Activated naive CD8-positive, alpha-beta T cell treated with anti-CD3 and anti-CD28 coated beads, Interleukin-2, amount 50 U/mL, for 16 hours (primary cell): ENCODE results near the gene LCN2.

Experiments
- DNase-seq: peaks from one replicate; pipeline ENCODE4 v3.0.0-alpha.2; 2020; ENCODE audit warnings: low read depth, low spot score

The LCN2 gene

DNA sequence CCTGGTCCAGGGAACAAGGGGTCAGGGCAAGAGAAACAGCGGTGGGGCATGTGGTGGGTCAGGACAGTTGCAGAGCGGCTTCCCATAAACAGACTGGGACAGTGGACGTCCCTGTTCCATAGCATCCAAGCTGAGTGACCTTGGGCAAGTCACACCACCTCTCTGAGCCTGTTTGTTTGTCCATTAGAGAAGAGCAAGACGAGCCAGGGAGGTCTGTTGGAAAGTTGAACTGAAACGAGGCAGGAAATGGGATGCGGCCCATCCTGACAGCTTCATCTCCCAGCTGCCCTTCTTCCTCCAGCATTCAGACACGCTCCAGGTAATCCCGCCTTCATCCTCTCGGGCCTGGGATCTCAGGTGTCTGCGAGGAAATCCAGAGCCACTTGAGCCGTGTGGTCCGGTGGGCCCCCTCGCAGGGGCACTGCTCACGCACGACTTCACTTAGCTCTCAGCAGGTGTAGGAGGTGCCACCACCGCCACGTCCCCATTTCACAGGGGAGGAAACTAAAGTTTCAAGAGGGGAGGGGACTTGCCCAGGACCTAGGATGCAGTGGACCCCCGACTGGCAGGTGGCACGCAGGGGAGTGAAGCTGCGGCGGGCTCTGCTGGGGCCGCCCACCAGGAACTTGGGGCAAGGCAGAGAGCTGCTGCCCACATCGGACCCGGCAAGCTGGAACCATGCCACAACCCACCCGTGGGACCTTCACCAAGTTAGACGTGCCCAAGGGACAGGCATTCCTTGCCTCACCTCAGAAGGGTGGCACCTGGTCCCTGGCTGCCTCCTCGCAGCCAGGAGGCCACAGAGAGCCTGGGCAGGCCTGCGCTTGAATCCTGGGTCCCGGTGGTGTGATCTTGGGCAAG is 34.7 kb upstream of the LCN2 start:
- no peak for DNase-seq

GRCh38 chr9:128115187-128116103 is 33.8 kb upstream of the LCN2 start:
- DNase-seq, result no peak

- no peak for DNase-seq
Measured at GRCh38 chr9:128116104-128117083, 32.9 kb upstream of the LCN2 start.

DNA sequence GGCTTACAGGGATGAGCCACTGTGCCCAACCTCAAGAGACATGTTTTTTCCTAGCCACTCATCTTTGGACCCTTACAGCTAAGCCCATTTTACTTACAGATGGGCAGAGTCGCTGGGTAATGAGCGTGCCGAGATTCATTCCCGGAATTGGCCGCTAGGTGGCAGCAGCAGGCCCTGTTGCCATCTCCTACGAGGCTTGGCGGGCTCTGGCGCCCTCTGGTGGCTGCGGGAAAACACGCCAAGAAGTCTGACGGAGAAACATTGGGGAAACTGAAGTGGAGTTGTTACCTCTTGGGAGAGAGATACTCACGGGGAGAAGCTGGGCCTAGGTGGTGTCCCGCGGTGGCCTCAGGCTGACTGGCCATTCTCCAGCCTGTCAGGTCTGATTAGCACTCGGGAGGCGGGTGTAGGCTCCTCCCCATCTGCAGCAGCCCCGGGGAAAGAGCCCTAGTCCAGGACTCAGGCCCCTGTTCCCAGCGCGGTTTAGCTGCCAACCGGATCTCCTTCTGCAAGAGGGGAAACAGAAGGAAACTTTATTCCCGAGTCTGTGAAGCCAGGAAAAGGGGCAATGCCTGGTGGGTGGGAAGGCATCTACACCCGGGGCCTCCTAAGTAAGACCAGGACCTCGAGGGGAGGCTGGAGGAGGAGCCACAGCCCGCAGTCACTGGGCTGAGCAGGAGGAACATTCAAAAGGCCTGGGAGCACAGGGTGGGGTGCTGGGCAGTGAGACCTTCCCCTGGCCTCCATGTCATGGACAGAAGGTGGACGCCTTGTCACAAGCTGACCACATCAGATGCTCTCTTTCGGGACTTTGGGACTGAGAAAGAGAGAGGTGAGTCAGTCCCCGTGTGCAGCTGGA is 31.4 kb upstream of the LCN2 start:
- DNase-seq, result peak; percentile 96

- DNase-seq, result no peak
Measured at GRCh38 chr9:128118472-128118857, 30.8 kb upstream of the LCN2 start.

GRCh38 chr9:128118971-128119665 is 30.1 kb upstream of the LCN2 start:
- no peak for DNase-seq

- DNase-seq, result no peak
Measured at GRCh38 chr9:128120061-128120740, 29.1 kb upstream of the LCN2 start.

GRCh38 chr9:128120741-128121465 is 28.4 kb upstream of the LCN2 start:
- no peak for DNase-seq

GRCh38 chr9:128121466-128121810 is 27.8 kb upstream of the LCN2 start:
- DNase-seq, result no peak

DNA sequence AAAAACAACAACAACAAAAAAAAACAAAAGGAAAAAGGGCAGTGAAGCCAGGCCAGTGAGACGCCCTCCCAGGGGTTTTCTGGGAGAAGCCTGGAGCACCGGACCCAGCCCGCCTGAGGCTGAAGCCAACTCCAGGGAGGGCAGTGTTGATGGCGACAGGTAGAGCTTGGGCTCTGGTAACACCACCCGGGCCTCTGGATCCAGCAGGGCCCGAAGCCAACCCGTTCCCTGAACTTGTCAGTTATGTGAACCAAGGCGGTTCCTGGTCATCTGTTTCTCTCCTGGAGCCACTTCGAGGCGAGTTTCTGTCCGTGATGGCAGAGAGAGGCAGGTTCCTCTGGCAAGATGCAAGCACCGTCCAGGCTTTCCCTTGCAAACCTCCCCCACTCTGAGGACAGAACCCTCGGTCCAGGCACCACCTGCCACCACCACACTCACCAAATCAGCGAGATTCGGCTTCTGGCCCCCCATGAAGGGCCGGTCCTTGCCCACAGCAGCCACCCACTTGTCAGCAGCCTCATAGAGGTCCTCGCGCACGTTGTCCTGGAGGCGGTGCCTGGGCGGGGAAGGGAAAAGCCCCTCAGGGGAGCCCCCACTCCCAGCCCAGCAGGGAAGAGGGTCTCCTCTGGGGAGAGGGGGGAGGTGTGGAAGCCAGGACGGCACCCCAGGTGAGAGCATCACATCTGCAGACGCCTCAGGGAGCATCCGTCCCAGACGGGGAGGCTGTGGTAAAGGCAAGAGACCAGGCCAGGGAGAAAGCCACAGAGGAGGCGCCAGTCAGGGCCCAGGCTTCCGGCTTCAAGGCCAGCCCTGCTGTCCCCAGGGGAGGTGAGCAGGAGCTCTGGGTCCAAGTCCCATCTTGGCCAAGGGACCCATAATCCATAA is 27.1 kb upstream of the LCN2 start:
- no peak for DNase-seq

- DNase-seq, result no peak
Measured at GRCh38 chr9:128122809-128123175, 26.5 kb upstream of the LCN2 start.

DNA sequence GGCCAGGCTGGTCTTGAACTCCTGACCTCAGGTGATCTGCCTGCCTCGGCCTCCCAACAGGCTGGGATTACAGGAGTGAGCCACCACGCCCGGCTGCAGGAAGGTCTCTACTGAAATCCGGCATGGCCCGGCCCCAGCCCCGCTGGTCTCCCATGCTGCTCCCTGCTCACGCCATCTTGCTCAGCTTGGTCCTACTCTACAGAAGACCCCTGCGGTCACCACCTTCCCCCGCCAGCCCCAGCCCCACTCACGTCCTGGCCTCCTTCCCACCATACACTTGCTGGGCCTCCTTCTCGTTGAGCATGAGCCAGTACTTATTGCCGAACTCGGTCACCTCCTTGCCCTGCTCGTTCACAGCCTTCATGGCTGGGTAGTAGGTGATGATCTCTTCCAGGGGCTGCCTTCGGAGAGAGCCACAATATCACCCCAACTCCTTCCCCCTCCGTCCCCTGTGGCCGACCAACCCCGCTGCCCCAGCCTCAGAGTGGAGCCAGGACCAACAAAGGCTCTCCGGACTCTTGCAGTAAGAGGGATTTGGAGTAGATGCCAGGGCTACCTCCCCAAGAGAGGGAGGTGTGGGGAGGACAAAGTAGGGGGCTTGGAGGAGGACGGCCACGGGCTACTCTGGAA is 25.7 kb upstream of the LCN2 start:
- DNase-seq, result no peak

GRCh38 chr9:128124451-128124850 is 24.8 kb upstream of the LCN2 start:
- DNase-seq, result no peak

GRCh38 chr9:128124873-128125579 is 24.2 kb upstream of the LCN2 start:
- no peak for DNase-seq

DNA sequence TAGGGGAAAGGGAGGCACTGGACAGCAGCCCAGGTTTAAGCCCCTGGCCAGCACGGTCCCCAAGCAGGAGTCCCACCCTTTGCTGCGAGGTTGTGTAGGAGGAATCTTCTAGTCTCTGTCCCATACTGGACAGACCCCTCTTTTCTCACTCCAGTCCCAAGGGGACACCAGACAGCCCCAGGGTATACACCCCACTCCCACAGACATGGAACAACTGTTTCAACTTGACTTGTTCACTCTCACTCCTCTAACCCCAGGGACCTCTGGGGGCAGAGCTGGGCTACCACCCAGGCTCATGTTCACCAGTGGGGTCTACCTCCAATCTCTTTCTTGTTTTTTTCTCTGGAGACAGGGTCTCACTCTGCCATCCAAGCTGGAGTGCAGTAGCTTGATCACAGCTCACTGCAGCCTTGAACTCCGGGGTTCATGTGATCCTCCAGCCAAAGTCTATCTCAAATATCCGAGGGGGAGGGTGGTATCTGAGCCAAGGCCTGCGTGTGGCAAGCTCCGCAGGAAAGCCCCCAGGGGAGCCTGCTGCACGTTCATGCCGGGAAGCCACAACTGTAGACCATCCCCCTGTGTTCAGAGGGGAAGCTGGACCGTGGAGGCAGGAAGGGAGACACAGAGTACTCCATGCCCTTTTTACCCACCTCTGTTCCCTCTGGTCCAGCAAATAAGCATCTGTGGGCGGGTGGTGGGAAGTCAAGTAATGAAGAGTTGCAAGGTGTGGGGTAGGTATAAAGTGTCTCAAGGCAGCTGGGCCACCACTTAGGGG is 23.5 kb upstream of the LCN2 start:
- DNase-seq, result no peak

DNA sequence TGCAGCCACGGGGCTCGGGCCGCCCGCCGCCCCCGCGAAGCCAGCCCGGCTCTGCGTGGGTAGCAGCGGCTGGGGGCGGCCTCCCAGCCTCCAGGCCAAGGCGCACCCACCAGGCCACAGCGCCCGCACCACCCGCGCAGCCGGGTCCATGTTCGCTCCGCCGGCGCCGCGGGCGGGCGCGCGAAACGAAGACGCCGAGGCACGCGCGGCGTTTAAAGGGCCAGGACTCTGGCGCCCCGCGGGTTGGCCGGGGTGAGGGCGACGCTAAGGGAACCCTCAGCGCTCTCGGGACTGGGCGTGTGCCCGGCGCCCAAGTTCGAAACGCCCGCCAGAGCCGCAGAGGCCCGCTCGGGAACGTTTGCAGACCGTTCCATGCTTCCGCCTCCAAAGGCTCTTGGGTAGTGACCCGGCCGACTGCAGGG is 21.7 kb upstream of the LCN2 start, which contains the start of gene PTGES2:
Gene PTGES2 (minus strand): TSS at position 162 of the 422 bp plus-strand sequence. CDS start 12 bp downstream, at position 150.
- peak; percentile 61 for DNase-seq
